IPS DF 6.9 (cell line): ENCODE data around the gene HPS6.

Source experiments
- DNase-seq: peaks from one replicate; pipeline ENCODE4 v3.0.0-alpha.2; 2013; ENCODE audit warnings: low read depth, low spot score
- H3K27ac ChIP-seq: one replicate; pipeline ENCODE4 v1.5.1; 2013; ENCODE audit warnings: low read length, control low read depth
- H3K27me3 ChIP-seq: 2 replicates; pipeline ENCODE4 v1.6.1; 2013; ENCODE audit warnings: mild to moderate bottlenecking, low read length; ENCODE audit not compliant: control insufficient read depth, insufficient read depth
- H3K36me3 ChIP-seq: 2 replicates; pipeline ENCODE4 v1.6.1; 2013; ENCODE audit warnings: low read length; ENCODE audit not compliant: control insufficient read depth, insufficient read depth
- H3K4me1 ChIP-seq: 2 replicates; pipeline ENCODE4 v1.6.1; 2013; ENCODE audit warnings: low read length; ENCODE audit not compliant: control insufficient read depth, insufficient read depth
- H3K4me3 ChIP-seq: 2 replicates; pipeline ENCODE4 v1.5.1; 2013; ENCODE audit warnings: mild to moderate bottlenecking, low read length
- H3K9me3 ChIP-seq: 2 replicates; pipeline ENCODE4 v1.6.1; 2013; ENCODE audit warnings: low read length, inconsistent platforms; ENCODE audit not compliant: control insufficient read depth, insufficient read depth
- WGBS: extraction: QIAGEN DNeasy Blood & Tissue Kit; methylation state at CpG from one replicate; pipeline ENCODE4 v1.1.7; 2013; ENCODE audit warnings: mixed read lengths, missing lambda C conversion rate; ENCODE audit not compliant: insufficient read length, insufficient coverage; 5-methylcytosine and 5-hydroxymethylcytosine counted together

Gene HPS6

DNA sequence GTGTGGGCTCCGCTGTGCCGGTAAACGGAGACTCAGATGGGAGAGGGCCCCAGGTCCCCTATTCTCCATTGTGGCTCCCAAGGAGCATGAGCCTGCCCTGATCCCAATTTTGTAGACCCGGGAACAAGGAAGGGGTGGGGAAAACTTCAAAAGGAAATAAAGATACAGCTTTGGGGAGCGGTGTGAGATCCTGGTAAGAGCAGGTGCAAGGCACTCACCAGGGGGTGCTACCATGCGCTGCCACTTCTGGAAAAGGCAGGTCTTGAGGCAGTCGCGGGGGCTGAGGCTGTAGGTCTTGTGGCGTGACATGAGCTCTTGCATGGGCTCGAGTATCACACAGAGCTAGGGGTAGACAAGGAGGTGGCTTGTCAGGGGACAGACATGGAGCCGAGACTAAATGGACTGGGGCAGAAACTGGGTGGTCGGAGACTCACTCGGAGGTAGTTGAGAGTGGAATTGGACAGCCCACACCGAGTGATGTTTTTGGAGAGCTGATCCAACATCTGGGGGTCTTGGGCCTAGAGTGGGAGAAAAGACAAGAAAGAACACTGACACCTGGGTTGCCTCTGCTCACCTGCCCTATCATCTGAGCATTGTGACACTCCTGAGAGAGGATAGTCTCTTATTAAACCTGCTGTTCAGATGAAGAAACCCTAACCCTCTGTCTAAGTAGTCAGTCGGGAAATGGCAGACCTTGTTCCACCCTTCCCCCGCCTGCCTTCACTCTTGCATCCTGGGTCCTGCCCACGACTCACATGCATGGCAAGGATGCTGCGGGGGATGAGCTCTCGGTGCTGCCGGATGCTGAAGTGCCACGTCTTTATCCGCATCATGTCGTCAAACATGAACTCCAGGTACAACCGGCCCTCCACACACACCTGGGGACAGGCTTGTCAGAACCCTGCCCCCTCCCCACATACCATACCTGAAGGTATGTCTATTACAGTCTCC lies 44.3 kb downstream of the HPS6 start:
- peaks cover 2% of the 10 kb centered on the region for H3K4me1 ChIP-seq
- H3K9me3 ChIP-seq, result no peaks in the 10 kb centered on the region
- no CpG with 5 or more reads among the region's 24 CpGs for WGBS
- H3K36me3 ChIP-seq, result peaks cover 42% of the 10 kb centered on the region
- no peak overlapping the region for H3K27ac ChIP-seq
- no peak for DNase-seq
- no peaks in the 10 kb centered on the region for H3K27me3 ChIP-seq
- no peak overlapping the region for H3K4me3 ChIP-seq

DNA sequence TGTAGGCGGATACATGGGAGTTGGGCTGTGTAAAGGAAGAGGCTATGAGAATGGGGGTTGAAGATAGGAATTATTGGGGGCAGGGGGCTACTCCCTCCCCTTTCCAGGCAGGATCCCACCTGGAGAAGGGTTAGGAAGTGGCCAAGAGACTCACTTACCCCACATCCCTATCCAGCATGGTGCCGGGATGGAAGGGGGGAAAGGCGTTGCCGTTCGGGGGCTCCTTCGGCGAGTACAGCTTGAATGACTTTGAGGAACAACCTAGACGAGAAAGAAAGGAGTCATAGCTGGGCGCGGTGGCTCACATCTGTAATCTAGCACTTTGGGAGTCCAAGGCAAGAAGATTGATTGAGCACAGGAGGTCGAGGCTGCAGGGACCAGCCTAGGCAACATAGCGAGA lies 46.1 kb downstream of the HPS6 start:
- H3K27me3 ChIP-seq, result no peaks in the 10 kb centered on the region
- no peak overlapping the region for H3K27ac ChIP-seq
- H3K4me1 ChIP-seq, result peaks cover 6% of the 10 kb centered on the region
- no peak overlapping the region for H3K4me3 ChIP-seq
- no peaks in the 10 kb centered on the region for H3K9me3 ChIP-seq
- no peak for DNase-seq
- WGBS, result no CpG with 5 or more reads among the region's 12 CpGs
- H3K36me3 ChIP-seq, result peaks cover 42% of the 10 kb centered on the region

DNA sequence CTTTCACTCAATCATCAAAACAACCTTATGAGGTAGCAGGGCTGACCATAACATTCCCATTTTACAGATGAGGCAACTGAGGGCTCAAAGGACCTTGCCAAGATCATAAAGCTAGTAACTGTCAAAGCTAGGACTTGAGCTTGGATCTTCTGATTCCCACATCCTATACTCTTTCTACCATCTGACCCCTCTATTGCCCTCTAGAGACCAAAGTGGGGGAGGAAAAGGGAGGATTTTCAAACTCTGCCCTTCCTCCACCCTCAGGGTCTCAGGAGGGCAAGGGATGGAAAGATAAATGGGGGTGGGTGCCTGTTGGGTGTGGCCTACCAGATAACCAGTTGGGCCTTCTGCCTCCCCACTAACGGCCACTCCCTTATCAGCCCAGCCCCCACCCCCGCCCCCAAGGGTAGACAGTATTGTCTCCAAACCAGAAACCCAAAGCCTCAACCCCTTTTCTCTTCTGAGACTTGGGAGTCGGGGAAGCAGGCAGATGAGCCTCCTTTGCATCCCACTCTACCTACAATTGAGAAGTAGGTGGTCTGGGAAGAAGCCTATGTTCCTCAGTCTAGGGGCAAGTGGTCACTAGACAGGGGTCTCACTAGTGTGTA lies 47.2 kb downstream of the HPS6 start:
- Histone ChIP-seq H3K9me3 (no peaks in the 10 kb centered on the region), H3K36me3 (peaks cover 37% of the 10 kb centered on the region), H3K27me3 (no peaks in the 10 kb centered on the region), H3K4me1 (peaks cover 9% of the 10 kb centered on the region), H3K4me3 (no peak overlapping the region), H3K27ac (no peak overlapping the region)
- WGBS, result no CpG with 5 or more reads among the region's 3 CpGs
- DNase-seq, result no peak

DNA sequence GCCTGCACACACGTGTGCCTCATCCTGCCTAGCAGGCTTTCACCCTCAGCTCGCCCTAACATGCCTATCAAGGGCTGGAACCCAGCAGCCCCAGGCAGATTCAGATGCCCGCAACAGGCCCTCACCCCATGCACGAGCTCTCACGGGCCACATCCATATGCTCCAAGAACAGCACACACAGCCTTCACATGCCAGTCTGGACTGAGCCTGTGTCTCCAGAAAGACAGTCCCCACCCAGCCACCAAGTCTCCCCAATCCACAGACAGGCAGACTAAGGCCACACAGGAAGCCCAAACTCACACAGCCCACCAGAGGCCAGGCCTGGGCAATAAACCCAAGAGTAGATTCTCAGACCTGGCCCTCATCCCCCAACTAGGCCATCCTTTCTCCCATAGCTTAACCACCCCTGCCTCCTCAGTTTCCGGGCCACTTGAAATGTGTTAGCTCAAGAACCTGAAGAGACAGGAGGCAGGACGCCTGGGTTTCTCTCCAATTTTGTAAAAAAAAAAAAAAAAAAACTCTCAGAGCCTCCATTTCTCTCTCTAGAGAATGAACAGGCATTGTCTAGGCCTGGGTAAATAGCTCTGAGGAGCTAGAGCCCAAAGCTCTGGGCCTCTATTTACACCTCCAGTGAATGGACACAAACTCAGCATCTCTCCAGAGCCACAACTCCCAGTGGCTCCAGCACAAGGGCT lies 48.3 kb downstream of the HPS6 start:
- H3K4me3 ChIP-seq, result peak overlapping the region; percentile 84; the same call in 1 of the 2 replicates
- peaks cover 29% of the 10 kb centered on the region for H3K36me3 ChIP-seq
- H3K4me1 ChIP-seq, result peaks cover 16% of the 10 kb centered on the region
- DNase-seq, result no peak
- H3K27ac ChIP-seq, result no peak overlapping the region
- no CpG with 5 or more reads among the region's 7 CpGs for WGBS
- H3K27me3 ChIP-seq, result no peaks in the 10 kb centered on the region
- no peaks in the 10 kb centered on the region for H3K9me3 ChIP-seq

DNA sequence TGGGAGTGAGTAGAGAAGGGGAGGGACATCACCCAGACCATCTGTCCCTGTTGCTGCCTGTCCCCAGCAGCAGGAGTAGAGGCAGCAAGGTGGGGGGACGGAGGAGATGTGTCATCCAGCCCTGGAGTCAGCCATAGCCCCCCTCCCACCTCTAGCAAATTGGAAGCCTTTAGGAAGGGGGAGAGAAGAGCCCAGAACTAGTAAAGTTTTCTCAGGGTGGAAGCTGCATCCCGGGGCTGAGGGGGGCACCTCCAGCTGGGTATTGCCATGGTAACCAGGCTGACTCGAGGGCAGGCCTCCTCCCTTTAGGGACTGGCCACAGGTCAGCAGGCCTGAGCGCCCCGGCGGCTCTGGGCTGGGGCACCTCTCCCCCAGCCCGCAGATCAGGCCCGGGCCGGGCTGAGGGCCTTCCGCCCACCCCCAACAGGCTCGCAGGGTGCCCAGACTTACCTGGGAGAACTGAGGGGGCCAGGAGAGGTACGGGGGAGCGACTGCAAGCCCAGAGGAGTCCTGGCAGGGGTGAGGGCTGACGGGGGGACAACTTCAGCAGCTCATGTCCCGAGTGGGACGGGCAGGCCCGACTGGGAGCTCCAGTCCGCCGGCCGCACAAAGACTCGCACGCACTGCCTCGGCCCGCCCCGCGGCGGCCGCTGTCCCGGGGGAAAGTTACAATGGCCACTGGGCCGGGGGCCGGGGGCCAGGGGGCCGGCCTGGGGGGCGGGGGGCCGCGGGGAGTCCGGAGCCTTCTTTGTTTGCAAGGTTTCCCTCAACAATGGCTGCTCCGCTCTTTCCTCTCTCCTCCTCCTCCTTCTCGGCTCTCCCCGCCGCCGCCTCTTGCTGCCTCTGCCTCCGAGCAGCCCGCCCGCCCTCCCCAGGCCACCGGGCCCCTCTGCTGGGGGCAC lies 49.1 kb downstream of the HPS6 start:
- Histone ChIP-seq H3K27me3 (no peaks in the 10 kb centered on the region), H3K4me3 (peak overlapping the region; percentile 84), H3K9me3 (no peaks in the 10 kb centered on the region), H3K4me1 (peaks cover 22% of the 10 kb centered on the region), H3K36me3 (peaks cover 21% of the 10 kb centered on the region), H3K27ac (no peak overlapping the region)
- WGBS, result no CpG with 5 or more reads among the region's 45 CpGs
- no peak for DNase-seq

DNA sequence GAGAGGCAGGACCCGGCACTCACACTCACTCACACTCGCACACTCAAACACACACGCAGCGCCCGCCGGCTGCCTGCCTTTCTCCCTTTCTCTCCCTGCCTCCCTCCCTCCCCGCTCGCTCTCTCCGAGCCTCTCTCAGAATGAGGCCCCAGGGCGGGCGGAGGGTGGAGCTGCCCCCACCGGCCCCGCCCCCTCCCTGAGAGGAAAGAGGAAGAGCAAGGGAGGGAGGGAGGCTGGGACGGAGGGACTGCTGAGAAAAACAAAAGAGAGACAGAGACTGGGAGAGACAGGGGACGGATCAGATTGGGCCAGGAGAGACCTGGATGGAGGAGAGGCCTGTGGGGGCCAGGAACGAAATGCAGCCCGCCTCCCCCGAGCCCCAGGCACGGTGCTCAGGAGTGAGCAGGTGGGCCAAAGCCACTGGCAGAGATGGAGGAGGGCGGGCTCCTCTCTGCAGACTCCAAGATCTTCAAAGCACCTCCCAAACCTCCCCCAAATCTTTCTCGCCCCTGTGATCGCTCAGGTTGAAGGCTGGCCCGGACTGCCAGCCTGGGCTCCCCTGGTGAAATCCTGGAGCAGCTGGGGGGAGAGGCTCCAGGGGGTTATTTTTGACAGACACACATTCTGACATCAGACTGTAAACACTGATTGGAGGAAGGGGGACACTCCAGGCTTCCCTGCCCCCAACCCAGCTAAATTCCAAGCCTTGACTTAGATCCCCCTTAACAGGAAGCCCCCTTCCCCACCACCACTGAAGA lies 49.9 kb downstream of the HPS6 start:
- Histone ChIP-seq H3K27me3 (no peaks in the 10 kb centered on the region), H3K4me1 (peaks cover 22% of the 10 kb centered on the region), H3K27ac (no peak overlapping the region), H3K36me3 (peaks cover 13% of the 10 kb centered on the region), H3K4me3 (peak overlapping the region; percentile 84; the same call in 1 of the 2 replicates), H3K9me3 (no peaks in the 10 kb centered on the region)
- no peak for DNase-seq
- no CpG with 5 or more reads among the region's 23 CpGs for WGBS

DNA sequence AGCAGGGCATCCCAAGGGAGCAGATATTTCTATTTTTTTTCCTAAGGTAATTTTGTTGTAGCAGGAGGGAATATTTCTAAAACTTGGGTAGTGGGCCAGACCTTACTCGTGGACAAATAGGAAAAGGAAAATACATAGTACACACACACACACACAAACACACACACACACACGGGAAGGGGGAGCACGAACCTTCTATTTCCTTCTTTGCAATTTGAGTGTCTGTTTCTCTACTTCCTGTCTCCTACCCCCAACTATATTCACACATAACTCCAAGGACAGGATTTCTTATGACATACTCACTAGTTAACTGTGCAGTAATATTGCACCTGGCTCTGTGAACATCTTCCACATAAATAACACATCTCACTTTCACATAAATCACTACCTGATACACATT lies 50.6 kb downstream of the HPS6 start:
- Histone ChIP-seq H3K27me3 (no peaks in the 10 kb centered on the region), H3K36me3 (peaks cover 5% of the 10 kb centered on the region), H3K9me3 (no peaks in the 10 kb centered on the region), H3K4me3 (no peak overlapping the region), H3K4me1 (peaks cover 22% of the 10 kb centered on the region), H3K27ac (no peak overlapping the region)
- no peak for DNase-seq
- WGBS, result no CpG with 5 or more reads among the region's 3 CpGs

DNA sequence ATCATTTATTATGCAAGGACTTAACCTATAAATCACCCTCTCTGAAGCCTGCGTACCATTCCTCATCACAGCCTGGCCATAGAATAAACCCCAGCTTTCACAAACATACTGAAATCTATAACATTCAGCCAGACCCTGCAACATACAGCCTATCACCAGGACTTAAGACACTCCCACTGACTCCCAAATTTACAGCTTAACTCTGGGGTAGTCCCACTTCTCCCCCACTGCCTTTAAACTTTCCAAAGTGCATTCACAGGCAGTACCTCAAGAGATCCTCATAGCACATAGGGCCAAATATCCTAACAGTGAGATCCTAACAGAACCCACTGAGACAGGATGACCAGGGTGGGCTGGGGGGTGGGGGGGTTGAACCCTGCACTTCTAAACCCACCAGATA lies 51.5 kb downstream of the HPS6 start:
- Histone ChIP-seq H3K9me3 (no peaks in the 10 kb centered on the region), H3K4me3 (no peak overlapping the region), H3K27me3 (no peaks in the 10 kb centered on the region), H3K36me3 (no peaks in the 10 kb centered on the region), H3K27ac (no peak overlapping the region), H3K4me1 (peaks cover 22% of the 10 kb centered on the region)
- no CpG with 5 or more reads among the region's 1 CpG for WGBS
- DNase-seq, result no peak
